GM19467 (cell line): ENCODE data around the gene SERP2.

Experiments used
- ATAC-seq: cut with Tn5 transposase; IDR thresholded peaks from one replicate; pipeline ENCODE4 v1.9.1; 2021; ENCODE audit warnings: mild to moderate bottlenecking, moderate library complexity; ENCODE audit not compliant: unreplicated experiment

SERP2 gene

DNA sequence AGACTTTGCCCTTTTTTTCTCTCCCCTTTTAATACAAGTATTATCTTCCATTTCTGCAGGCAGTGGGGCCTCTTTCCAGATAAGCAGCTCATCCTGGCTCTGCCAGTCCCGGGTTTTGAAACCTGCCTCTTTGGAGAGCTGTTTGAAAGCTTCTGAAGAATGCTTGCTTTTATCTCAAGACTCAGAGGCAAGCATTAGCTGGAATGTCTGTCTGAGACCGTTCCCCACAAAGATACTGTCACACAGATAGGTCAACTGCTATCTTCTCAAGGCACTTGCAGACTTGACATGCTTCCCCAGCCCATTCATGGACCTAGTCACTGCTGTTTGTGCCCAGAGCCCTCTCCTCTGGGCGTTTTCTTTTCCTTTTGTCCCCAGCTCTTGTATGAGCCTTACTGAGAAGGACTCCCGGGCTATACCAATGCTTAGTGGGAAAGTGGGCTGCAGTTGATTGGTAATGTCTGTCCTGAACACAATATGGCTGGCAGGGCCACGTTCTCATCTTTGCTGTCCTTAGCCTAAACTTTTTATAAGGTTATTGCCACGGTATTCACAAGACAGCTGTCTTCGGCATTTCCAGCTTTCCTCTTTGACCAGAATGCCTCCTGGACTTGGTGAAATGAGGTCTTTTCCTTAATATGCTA is 13.4 kb downstream of the SERP2 start:
- no peak for ATAC-seq

DNA sequence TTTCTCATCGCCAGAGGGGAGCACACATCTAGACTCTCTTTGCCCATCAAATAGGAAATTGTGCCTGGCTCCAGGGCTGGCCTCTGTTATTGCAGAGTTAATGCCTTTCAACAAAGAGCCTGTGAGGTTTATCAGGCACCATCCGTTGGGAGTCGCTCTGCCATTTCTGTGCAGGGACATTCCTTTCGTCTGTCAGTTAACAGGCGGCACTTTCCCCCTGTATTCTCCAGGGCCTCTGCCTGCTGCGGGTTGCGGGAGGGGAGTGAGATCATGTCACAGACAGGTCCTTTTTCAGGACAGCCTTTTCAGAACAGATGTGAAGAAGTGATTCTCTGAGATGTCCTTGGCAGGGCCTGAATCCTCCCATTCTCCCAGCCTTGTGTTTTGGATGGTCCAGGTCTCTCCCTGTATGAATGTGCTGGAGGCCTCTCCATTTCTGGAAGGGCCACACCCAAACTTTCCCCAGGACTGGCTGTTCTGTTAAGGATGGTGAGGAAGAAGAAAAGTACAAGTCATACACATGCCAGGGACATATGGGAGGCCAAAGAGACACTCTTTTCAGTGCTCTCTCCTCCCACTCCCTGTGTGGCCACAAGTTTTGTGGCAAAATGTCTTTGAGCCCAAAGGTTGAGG is 14.9 kb downstream of the SERP2 start:
- ATAC-seq, result no peak

DNA sequence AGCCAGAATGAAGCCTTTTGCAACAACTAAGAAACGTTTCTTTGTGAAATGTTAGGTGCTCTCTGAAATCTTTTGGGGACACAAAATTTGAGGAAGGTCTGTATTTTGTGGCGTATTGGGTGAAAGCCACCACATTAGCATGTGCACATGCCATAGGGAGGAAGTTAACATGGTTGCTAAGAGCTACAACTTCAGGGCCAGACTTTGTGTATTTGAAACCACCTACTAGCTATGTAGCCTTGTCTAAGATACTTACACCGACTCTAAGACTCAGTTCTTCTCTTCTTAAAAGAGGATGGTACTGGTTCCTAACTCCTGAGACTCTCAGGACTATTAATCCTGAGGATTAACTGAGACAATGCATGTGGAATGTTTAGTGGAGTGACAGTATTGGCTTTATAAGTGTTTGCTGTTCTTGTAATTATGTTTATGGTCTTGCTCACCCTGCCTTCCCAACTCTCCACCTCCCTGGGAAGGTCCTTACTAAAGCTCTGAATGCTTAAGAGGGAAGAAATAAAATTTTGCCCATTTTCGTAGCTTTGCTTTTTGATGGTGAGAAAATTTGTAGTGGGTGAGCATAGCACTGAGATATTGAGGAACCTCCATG is 15.5 kb downstream of the SERP2 start:
- ATAC-seq, result no peak

DNA sequence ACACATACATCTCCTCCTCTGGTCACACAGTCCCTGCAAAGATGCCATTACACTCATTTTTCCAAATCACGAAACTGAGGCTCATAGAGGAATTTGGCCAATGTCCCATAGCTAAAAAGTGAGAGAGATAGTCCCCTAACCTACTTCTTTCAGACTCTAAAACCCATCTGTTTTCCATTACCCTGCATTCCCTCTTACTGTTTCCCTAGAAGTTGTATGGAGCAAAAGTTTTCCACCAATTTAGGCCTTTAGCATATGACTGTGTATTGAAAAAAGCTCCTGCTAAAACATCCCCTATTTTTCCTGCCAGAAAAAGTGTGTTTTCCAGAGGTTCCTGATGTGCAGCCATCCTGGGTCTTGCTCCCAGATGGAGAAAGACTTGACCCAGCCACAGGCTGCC is 16.3 kb downstream of the SERP2 start:
- ATAC-seq, result no peak

DNA sequence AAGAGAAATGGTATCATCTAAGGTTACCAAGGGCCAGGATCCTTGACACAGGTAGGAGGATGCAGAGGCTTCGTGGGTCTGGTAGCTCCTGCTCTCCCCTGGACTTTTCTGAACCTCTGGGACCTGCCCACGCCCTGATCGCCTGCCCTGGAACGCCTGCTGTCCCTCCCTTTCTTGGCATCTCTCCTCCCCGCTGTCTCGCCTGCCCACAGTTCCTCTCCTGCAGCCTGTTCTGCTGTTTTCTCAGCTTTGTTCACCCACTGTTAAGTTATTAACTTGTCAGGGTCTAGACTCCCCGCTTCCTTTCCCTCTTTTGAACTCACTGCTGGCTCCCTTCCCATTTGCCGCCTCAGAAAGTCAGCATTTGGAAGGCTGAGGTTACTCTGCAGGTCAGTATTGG is 19.8 kb downstream of the SERP2 start:
- no peak for ATAC-seq

DNA sequence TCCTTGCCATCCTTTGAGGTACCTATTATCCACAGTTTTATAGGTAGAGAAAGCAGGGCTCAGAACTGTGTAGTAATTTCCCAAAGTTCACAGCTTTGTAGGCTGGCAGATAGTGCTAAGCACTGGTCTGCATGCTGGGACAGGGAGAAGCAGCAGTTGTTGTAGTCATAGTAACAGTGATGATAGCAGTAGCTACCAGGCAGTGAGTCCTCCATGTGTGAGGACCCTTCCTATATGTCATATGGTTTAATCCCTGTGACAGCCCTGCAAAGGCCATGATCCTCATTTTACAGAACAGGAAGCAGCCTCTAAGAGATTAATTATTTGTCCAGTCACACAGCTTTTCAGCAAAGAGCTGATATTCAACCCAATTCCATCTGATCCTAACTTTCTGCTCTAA is 21.0 kb downstream of the SERP2 start:
- ATAC-seq, result no peak

DNA sequence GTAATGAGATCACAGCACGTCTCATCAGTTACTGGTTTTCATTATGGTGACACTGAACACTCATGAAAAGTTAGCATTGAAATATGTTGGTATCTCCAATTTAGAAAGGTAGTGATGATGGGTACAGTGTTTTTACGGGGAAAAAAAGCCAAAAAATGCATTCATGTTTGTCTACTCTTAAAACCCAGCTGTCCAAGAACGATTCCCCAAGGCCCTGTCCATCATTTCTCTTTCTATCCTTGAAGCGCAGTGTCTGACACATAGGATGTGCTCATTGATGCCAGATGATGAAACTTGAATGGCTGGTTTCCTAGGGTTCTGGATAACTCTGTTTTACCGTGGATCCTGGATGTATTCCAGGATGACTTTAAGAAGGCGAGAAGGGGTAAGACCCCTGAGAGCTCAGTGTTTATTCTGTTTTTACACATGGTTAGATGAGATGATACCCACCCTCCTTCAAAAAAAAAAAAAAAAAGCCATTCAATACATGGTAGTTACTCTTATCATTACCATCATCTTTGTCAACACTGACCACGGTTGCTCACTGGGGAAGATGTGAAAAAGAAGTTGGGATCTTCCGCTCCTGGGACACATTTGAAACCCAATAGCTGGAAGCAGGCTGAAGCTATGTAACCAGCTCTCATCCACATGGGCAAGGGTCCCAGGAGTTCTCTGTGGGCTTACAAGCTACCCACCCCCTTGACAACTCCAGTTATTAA is 22.5 kb downstream of the SERP2 start:
- ATAC-seq, result no peak

DNA sequence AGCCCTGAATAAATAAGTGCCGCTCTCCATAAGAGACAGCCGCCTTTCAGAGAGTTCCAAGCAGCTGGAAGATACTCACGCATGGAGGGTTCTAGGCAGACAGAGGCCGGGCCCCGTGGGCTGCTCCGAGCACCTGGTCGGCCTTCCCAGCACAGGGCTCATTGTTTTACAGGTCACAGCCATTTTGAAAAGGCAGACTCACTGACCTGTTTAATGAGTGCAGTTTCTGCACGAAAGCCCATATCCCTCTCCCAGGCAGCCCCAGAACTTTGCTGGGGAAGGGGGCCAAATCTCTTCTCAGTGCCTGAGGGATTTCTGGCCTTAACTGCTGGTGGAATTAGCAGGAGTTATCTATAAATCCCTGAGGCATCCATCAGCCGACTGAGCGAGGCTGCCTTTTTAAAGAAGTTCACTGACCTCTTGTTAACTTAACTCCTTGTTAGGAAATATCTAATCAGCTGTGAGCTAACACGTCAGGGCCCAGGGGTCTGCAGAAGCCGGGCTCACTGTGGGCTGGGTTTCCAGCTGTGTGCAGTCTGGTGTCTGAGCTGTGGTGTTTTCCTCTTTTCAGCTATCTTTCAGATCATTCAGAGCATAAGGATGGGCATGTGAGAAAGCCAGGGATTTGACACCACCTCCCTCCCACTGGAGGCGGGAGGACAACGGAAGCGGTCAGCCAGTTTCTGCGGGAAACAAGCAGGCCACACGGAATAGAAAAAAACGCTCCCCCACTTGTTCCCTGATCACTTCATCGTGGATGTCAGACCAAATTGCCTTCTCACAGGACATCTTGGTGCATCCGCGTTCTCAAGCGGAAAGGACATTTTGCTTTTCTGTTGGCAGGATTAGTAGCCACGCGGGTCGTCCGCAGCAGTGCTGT is 23.3 kb downstream of the SERP2 start:
- no peak for ATAC-seq

DNA sequence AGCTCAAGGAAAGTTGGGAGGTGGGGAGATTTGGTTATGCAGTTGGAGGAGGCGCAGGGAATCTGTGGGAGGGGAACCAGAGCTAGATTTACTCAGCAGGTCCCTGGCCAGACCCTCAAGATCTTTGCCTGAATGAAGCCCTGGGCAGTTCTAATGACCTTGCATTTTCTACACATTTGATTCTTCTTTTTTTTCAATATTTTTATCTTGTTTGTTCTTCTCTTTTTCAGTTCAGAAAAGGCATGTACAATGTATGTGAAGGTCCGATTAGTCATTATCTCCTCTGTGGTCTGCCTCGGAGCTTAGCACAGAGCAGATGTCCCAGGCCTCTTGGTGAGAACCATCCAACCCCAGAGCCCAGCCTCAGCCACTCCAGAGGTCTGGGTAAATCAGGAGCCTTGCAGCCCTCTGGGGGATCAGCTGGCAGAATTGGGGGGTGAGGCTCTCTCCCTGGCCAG is 24.2 kb downstream of the SERP2 start:
- no peak for ATAC-seq

DNA sequence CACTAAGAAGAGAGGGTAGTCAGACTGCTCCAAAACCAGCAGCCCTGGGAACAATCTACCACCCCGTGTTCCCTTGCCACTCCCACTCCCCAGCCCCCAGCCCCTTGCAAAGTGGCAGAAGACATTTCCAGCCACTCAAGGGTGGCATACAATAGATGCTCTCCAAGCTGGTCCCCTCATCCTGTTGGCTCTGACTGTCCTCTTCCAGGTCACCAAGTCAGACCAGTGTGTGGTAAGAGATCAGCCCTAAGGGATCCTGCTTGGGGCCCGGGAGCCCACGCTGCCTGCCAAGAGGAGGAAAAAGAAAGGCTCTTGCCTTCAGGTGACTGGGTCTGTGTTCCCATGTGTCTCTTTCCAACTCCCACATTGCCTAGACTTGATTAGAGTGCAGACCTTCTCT is 25.0 kb downstream of the SERP2 start:
- no peak for ATAC-seq

DNA sequence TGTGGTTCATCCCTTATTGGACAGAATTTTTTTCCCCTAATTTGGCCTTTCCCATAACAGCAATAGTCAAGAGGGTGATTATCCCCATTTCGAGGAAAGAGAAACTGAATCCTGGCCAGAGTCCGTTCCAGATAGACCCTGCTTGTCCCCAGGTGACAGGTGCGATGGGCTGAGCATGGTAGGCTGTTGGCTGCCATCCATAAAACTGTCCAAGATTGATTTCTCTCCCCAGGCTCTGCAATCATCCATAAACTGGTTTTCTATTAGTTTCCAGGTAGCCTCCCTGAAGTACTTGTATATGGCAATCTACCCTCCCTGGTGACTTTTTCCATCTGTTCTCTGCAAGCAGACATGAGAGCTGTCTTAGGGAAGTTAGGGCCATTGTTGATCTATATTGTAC is 25.4 kb downstream of the SERP2 start:
- ATAC-seq, result no peak

DNA sequence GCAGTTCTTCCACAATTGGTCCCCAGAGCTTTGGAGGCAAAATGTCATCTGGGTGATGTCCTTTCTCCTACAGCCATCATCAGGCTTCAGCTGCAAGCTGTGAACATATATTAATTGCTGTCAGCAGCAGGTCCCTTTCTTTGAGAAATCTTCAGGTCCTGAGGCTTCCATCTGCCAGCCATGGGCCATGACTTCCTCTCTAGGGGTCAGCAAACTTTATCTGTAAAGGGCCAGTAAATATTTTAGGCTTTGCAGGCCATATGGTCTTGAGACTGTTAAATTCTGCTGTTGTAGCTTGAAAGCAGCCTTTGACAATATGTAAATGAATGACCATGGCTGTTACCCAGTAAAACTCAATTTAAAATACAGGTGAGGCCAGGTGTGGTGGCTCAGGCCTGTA is 27.1 kb downstream of the SERP2 start:
- no peak for ATAC-seq

DNA sequence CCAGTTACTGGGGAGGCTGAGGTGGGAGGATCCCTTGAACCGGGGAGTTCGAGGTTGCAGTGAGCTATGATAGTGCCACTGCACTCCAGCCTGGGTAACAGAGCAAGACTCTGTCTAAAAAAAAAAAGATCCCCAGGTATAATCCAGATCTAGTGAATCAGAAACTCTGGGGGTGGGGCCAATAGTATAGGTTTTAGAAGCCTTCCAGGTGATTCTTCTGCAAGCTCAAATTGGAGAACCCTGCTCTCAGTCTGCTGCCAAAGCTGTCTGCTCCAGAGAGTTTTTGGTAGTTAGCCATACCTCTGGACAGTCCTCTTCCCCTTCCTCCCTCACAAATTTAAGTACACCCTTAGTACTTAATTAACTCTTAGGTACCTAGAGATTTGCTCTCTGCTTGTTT is 28.0 kb downstream of the SERP2 start:
- no peak for ATAC-seq

DNA sequence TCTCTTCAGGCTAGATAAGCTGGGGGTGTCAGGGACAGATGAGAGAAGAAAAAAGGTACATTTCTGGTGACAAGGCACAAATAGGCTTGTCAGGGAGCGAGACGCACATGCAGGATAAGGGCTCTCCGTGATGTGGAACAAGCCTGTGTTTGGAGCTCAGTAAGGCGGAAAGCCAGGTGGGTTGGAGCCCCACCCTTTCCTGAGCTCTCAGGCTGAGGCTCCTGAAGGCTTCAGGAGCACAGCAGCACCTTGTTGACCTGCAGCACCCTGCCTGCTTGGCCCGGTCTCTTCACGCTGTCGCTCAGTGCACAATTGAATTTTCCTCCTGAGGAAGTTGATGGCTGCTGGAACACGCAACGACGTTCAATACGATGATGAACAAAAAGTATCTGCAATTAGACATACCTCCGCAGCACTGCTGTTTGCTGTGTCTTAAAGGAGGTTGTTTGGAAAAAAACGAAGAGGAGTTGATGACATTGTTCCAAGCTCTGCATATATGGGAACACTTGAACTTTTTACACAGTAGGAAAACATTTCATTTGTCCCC is 29.3 kb downstream of the SERP2 start:
- no peak for ATAC-seq

DNA sequence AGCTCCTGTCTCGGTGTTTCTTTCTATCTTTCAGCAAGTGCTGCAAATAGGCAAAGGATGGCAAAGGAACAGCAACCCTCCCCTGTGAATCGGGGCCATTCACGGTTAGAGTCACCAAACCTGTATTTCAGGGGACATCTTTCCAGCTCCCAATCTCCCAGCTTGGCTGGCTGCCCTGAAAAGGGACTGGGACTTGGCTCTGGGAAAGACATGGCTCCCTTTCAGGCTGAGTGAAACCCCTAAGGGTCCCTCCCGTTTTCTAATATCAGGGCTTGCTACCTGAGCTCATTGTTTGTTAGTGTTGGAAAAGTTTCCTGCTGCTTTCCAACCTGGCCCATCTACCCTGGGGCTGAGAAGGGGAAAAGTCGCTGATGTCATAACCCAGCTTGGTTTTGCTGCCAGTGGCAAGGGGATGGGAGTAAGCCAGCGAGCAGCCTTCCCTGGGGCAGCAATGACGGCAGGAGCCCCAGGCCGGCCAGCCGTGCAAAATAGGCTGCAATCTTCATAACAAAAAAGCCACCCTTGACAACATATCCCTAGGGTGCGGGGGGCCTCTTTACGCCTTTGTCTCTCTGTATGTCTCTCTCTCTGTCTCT is 29.9 kb downstream of the SERP2 start:
- ATAC-seq, result no peak

DNA sequence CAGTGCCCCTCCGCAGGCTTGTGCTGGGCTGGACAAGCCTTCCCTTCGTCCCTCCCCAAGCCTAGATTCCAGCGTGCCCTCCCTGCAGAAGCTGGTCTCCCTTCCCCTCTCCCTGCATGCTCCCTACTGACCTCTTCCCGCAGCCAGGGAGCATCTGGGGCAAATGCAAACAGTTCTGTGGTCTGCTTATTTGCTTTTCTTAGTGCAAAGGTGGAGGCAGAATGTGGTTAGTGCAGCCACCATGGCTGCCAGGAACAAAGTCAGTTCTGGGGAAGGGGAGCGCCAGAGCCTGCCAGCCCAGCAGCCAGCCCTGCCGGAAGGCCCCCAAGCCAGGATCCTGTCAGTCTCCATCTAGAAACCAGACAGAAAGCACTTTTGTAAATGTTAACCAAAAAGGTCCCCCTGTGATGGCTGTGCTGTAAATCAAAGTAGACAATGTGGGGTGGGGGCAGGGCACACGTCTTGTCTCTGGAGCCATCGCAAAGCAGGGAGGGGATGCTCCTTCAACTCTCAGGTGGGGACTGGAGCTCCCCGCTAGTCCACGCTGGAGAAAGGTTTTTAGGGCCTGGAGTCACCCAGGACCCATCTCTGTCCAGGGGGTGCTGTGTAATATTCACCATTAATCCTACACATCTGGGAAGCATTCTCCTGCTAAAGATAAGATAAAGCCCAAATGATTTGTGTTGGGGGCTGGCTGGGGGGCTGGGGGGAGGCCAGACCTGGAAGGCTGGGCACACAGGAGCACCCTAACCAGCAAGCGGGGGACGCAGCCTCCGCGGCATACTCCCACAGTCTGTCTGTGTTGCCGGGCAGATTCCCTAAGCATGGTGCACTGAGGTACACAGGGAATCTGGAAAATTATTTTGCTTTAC is 30.9 kb downstream of the SERP2 start:
- no peak for ATAC-seq

DNA sequence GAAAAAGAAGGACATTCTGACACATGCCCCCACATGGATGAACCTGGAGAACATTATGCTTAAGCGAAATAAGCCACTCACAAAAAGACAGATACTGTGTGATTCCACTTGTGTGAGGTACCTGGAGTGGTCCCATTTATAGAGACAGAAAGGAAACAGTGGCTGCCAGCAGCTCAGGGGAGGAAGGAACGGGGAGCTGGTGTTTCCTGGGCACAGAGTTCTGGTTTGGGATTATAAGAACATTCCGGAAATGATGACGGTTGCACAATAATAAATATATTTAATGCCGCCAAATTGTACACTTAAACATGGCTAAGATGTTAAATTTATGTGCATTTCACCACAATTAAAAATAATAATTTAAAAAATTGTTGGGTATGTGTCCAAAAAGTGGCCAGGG is 33.0 kb downstream of the SERP2 start:
- no peak for ATAC-seq

DNA sequence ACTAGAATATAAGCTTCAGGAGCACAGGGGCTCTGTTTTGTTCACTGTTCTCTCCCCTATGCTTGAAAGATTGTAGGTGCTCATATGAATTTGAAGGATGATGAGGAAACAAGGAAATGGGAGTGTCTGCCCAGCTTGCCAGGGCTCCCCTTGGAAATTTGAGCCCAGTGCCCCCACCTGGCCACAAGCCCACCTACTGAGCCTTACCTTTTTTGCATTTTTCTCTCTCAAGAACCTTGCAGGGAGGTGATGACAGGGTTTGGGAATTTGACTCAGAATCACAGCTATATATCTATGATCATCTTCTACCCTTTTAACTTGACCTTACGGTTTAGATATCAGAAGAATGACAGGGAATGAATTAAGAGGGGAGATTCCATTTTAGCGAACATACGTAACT is 33.8 kb downstream of the SERP2 start:
- no peak for ATAC-seq

DNA sequence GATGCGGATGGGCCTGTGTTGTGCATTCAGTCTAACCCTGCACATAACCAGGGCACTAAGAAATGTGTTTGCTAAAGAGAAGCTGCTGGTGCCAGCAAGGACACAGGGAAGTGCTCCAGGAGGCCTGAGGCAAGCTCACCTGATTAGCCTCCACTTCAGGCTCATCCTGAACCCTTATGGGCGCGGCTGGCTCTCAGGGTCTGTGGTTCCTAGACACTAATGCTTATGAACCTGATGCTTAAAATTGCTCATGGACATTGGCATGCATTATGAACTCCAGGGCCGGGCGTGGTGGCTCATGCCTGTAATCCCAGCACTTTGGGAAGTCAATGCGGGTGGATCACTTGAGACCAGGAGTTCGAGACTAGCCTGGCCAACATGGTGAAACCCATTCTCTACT is 34.3 kb downstream of the SERP2 start:
- ATAC-seq, result no peak
